ENCODE data around the gene BMP15. TPM values are rescaled to one million over a fixed set of nuclear protein-coding genes. Genes with fewer than 3 reads are reported as not detected.
A peak's percentile ranks its signal among the peaks of the same experiment; 100 is the strongest.

The BMP15 gene
- total RNA-seq: not detected
- not detected for polyA plus RNA-seq

GRCh38 chrX:50910685-50911176 lies at the start of gene BMP15:
Gene BMP15, plus strand, starts transcription at chrX:50910735. Its CDS starts 49 bp downstream, at chrX:50910784.
- no peak within 1 kb of the TSS for H3K27ac Mint-ChIP-seq
- no peaks in the 10 kb centered on the region for H3K9me3 Mint-ChIP-seq
- no peaks in the 10 kb centered on the region for H3K36me3 Mint-ChIP-seq
- H3K27ac ChIP-seq (ENCODE audit: low read depth, low read length): no peak within 1 kb of the TSS
- DNase-seq: no peak
- peaks cover 0 to 10% of the 10 kb centered on the region in 2 donors for H3K27me3 Mint-ChIP-seq
- POLR2A ChIA-PET: no interaction called here
- H3K4me1 ChIP-seq (ENCODE audit: insufficient read depth, low read length): no peaks in the 10 kb centered on the region
- no peaks in the 10 kb centered on the region for H3K4me1 Mint-ChIP-seq
- no peak within 1 kb of the TSS for H3K4me3 Mint-ChIP-seq
- no peaks in the 10 kb centered on the region for H3K36me3 ChIP-seq (ENCODE audit: insufficient read depth, low read length)
- no peaks in the 10 kb centered on the region for H3K27me3 ChIP-seq (ENCODE audit: insufficient read depth, low read length, poor library complexity, severe bottlenecking)
- CTCF ChIA-PET: interaction anchor here (0.8 kb wide), 1 partner anchor 8 kb away, joined by 3 read pairs; no protein-coding TSS in a partner anchor
- H3K9me3 ChIP-seq (ENCODE audit: low read length): no peaks in the 10 kb centered on the region
- no peak within 1 kb of the TSS for H3K4me3 ChIP-seq (ENCODE audit: low read length)

- H3K27me3 Mint-ChIP-seq: peaks cover 5 to 7% of the 10 kb centered on the region in 2 donors
- H3K9me3 Mint-ChIP-seq: no peaks in the 10 kb centered on the region
- H3K36me3 ChIP-seq (ENCODE audit: insufficient read depth, low read length): no peaks in the 10 kb centered on the region
- no peak for DNase-seq
- no peak overlapping the region for H3K4me3 ChIP-seq (ENCODE audit: low read length)
- POLR2A ChIA-PET: no interaction called here
- no peaks in the 10 kb centered on the region for H3K4me1 ChIP-seq (ENCODE audit: insufficient read depth, low read length)
- CTCF ChIA-PET: no interaction called here
- no peaks in the 10 kb centered on the region for H3K9me3 ChIP-seq (ENCODE audit: low read length)
- H3K4me3 Mint-ChIP-seq: no peak overlapping the region
- no peaks in the 10 kb centered on the region for H3K4me1 Mint-ChIP-seq
- H3K27ac Mint-ChIP-seq: no peak overlapping the region
- H3K27ac ChIP-seq (ENCODE audit: low read depth, low read length): no peak overlapping the region
- H3K27me3 ChIP-seq (ENCODE audit: insufficient read depth, low read length, poor library complexity, severe bottlenecking): no peaks in the 10 kb centered on the region
- H3K36me3 Mint-ChIP-seq: no peaks in the 10 kb centered on the region
These were observed 47.1 kb upstream of the BMP15 start for GRCh38 chrX:50863471-50863870.

GRCh38 chrX:50865311-50865710 lies 45.2 kb upstream of the BMP15 start:
- Histone ChIP-seq H3K27me3 (ENCODE audit: insufficient read depth, low read length, poor library complexity, severe bottlenecking) (no peaks in the 10 kb centered on the region), H3K9me3 (ENCODE audit: low read length) (no peaks in the 10 kb centered on the region), H3K4me3 (ENCODE audit: low read length) (no peak overlapping the region), H3K4me1 (ENCODE audit: insufficient read depth, low read length) (no peaks in the 10 kb centered on the region), H3K36me3 (ENCODE audit: insufficient read depth, low read length) (no peaks in the 10 kb centered on the region), H3K27ac (ENCODE audit: low read depth, low read length) (no peak overlapping the region)
- Mint-ChIP-seq H3K27ac (peak overlapping the region in 1 of 8 donors; percentile 2), H3K9me3 (no peaks in the 10 kb centered on the region), H3K36me3 (no peaks in the 10 kb centered on the region), H3K4me3 (no peak overlapping the region), H3K4me1 (no peaks in the 10 kb centered on the region), H3K27me3 (peaks cover 9 to 12% of the 10 kb centered on the region in 2 donors)
- ChIA-PET CTCF (no interaction called here), POLR2A (no interaction called here)
- DNase-seq: no peak

- DNase-seq: no peak
- POLR2A ChIA-PET: no interaction called here
- Mint-ChIP-seq H3K4me3 (no peak overlapping the region), H3K27me3 (peaks cover 9 to 18% of the 10 kb centered on the region in 2 donors), H3K9me3 (no peaks in the 10 kb centered on the region), H3K4me1 (no peaks in the 10 kb centered on the region), H3K27ac (no peak overlapping the region), H3K36me3 (no peaks in the 10 kb centered on the region)
- CTCF ChIA-PET: no interaction called here
- Histone ChIP-seq H3K36me3 (ENCODE audit: insufficient read depth, low read length) (no peaks in the 10 kb centered on the region), H3K27ac (ENCODE audit: low read depth, low read length) (no peak overlapping the region), H3K4me1 (ENCODE audit: insufficient read depth, low read length) (no peaks in the 10 kb centered on the region), H3K9me3 (ENCODE audit: low read length) (no peaks in the 10 kb centered on the region), H3K27me3 (ENCODE audit: insufficient read depth, low read length, poor library complexity, severe bottlenecking) (no peaks in the 10 kb centered on the region), H3K4me3 (ENCODE audit: low read length) (no peak overlapping the region)
These were observed 38.5 kb upstream of the BMP15 start for GRCh38 chrX:50871922-50872453.

- no peaks in the 10 kb centered on the region for H3K27me3 ChIP-seq (ENCODE audit: insufficient read depth, low read length, poor library complexity, severe bottlenecking)
- Mint-ChIP-seq H3K9me3 (no peaks in the 10 kb centered on the region), H3K27me3 (peaks cover 9 to 14% of the 10 kb centered on the region in 2 donors), H3K27ac (no peak overlapping the region), H3K4me3 (no peak overlapping the region), H3K36me3 (no peaks in the 10 kb centered on the region), H3K4me1 (no peaks in the 10 kb centered on the region)
- H3K27ac ChIP-seq (ENCODE audit: low read depth, low read length): no peak overlapping the region
- ChIA-PET CTCF (no interaction called here), POLR2A (no interaction called here)
- DNase-seq: no peak
- H3K4me3 ChIP-seq (ENCODE audit: low read length): no peak overlapping the region
- H3K36me3 ChIP-seq (ENCODE audit: insufficient read depth, low read length): no peaks in the 10 kb centered on the region
- no peaks in the 10 kb centered on the region for H3K4me1 ChIP-seq (ENCODE audit: insufficient read depth, low read length)
- no peaks in the 10 kb centered on the region for H3K9me3 ChIP-seq (ENCODE audit: low read length)
These were observed 35.7 kb upstream of the BMP15 start for GRCh38 chrX:50874876-50875275.

- no peaks in the 10 kb centered on the region for H3K9me3 ChIP-seq (ENCODE audit: low read length)
These were observed 34.0 kb upstream of the BMP15 start for GRCh38 chrX:50876551-50876950.

GRCh38 chrX:50877310-50877709 lies 33.2 kb upstream of the BMP15 start:
- H3K27me3 Mint-ChIP-seq: peaks cover 7 to 8% of the 10 kb centered on the region in 2 donors
- CTCF ChIA-PET: no interaction called here

More at GRCh38 chrX:50876551-50876950, 34.0 kb upstream of the BMP15 start:
- no peak for DNase-seq
- POLR2A ChIA-PET: no interaction called here
- Histone ChIP-seq H3K27me3 (ENCODE audit: insufficient read depth, low read length, poor library complexity, severe bottlenecking) (no peaks in the 10 kb centered on the region), H3K27ac (ENCODE audit: low read depth, low read length) (no peak overlapping the region), H3K4me1 (ENCODE audit: insufficient read depth, low read length) (no peaks in the 10 kb centered on the region), H3K36me3 (ENCODE audit: insufficient read depth, low read length) (no peaks in the 10 kb centered on the region), H3K4me3 (ENCODE audit: low read length) (no peak overlapping the region)
- CTCF ChIA-PET: no interaction called here
- Mint-ChIP-seq H3K9me3 (no peaks in the 10 kb centered on the region), H3K36me3 (no peaks in the 10 kb centered on the region), H3K27me3 (peaks cover 7 to 9% of the 10 kb centered on the region in 2 donors), H3K4me3 (no peak overlapping the region), H3K4me1 (no peaks in the 10 kb centered on the region), H3K27ac (no peak overlapping the region)

GRCh38 chrX:50881028-50881427 lies 29.5 kb upstream of the BMP15 start:
- no peak overlapping the region for H3K27ac Mint-ChIP-seq
- no peaks in the 10 kb centered on the region for H3K36me3 Mint-ChIP-seq
- Histone ChIP-seq H3K4me3 (ENCODE audit: low read length) (no peak overlapping the region), H3K36me3 (ENCODE audit: insufficient read depth, low read length) (no peaks in the 10 kb centered on the region), H3K27me3 (ENCODE audit: insufficient read depth, low read length, poor library complexity, severe bottlenecking) (no peaks in the 10 kb centered on the region), H3K9me3 (ENCODE audit: low read length) (no peaks in the 10 kb centered on the region), H3K27ac (ENCODE audit: low read depth, low read length) (no peak overlapping the region), H3K4me1 (ENCODE audit: insufficient read depth, low read length) (no peaks in the 10 kb centered on the region)
- no peak for DNase-seq
- no peaks in the 10 kb centered on the region for H3K4me1 Mint-ChIP-seq
- H3K9me3 Mint-ChIP-seq: no peaks in the 10 kb centered on the region
- ChIA-PET CTCF (no interaction called here), POLR2A (no interaction called here)
- H3K27me3 Mint-ChIP-seq: peaks cover 0 to 7% of the 10 kb centered on the region in 2 donors
- no peak overlapping the region for H3K4me3 Mint-ChIP-seq

More at GRCh38 chrX:50877310-50877709, 33.2 kb upstream of the BMP15 start:
- Mint-ChIP-seq H3K27ac (no peak overlapping the region), H3K4me3 (no peak overlapping the region), H3K4me1 (no peaks in the 10 kb centered on the region), H3K36me3 (no peaks in the 10 kb centered on the region), H3K9me3 (no peaks in the 10 kb centered on the region)
- POLR2A ChIA-PET: no interaction called here
- Histone ChIP-seq H3K9me3 (ENCODE audit: low read length) (no peaks in the 10 kb centered on the region), H3K4me1 (ENCODE audit: insufficient read depth, low read length) (no peaks in the 10 kb centered on the region), H3K36me3 (ENCODE audit: insufficient read depth, low read length) (no peaks in the 10 kb centered on the region), H3K27me3 (ENCODE audit: insufficient read depth, low read length, poor library complexity, severe bottlenecking) (no peaks in the 10 kb centered on the region), H3K27ac (ENCODE audit: low read depth, low read length) (no peak overlapping the region), H3K4me3 (ENCODE audit: low read length) (no peak overlapping the region)
- DNase-seq: no peak
